Hematopoietic multipotent progenitor cell treated with erythropoietin and hydrocortisone succinate and interleukin-3 and kit ligand, for 6 days (in vitro differentiated cells): ENCODE results near the gene PCNX3.
A peak's percentile ranks its signal among the peaks of the same experiment; 100 is the strongest.

Experiments
- DNase-seq: peaks from one replicate; pipeline ENCODE4 v3.0.0-alpha.2; 2015

The PCNX3 gene

DNA sequence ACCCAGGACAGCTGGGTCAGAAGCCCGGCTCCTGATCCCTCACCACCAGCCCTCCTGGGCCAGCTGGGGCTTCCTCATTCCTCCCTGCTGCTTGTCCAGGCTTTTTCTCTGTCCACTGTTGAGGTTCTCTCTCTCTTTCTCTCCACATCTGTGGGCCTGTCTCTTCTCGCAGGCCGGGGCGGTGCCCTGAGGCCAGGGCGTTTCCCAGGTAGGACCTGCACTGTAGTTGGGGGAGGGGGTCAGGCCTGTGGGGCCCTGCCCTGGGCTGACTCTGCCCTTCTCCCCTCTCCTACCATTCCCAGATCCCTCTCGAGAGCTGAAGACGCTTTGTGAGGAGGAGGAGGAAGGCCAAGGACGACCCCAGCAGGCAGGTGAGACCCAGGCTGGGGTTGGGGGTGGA is 34.8 kb upstream of the PCNX3 start:
- no peak for DNase-seq

DNA sequence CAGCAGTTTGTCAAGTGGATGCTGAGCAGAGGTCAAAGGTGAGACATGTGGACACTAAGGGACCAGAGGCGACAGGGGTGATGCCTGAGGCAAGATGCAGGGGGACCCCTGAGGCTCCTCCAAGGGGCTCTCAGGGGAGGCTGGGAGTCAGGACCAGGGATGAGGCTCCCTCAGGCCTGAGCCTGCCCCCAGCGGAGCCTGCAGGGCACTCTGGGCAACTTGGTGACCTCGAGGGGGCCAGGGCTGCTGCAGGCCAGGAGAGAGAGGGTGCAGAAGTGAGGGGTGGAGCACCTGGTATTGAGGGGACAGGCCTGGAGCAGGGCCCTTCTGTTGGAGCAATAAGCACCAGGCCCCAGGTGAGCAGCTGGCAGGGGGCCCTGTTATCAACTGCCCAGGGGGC is 33.6 kb upstream of the PCNX3 start:
- no peak for DNase-seq

GRCh38 chr11:65583589-65583988 is 32.0 kb upstream of the PCNX3 start:
- DNase-seq, result no peak

DNA sequence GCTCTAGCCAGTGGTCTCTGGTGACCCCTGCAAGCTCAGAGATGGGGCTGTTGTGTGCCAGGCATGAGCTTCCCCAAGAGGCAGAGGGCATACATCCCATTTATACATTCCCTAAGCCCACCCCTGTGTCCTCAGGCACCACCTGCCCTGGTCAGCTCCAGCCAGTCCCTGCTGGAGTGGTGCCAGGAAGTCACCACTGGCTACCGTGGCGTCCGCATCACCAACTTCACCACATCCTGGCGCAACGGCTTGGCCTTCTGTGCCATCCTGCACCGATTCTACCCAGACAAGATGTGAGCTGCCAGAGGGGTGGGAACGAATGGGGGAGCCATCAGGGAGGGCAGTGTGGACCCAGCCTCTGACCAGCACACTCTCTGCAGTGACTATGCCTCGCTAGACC is 31.5 kb upstream of the PCNX3 start:
- no peak for DNase-seq

DNA sequence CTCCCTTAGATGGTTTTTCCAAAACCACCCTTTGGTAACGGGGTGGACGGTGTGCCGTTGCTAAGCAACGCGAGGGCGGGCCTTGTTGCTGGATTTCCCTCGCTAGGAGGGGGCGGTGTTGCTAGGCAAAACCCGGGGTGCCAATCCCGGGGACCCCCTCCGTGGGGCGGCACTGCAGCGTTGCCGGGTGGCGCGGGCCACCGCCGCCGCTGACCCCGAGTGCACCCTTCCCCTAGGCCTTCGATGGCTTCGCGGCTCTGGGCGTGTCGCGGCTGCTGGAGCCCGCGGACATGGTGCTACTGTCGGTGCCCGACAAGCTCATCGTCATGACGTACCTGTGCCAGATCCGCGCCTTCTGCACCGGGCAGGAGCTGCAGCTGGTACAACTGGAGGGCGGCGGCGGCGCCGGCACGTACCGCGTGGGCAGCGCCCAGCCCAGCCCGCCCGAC is 30.8 kb upstream of the PCNX3 start:
- no peak for DNase-seq

- DNase-seq, result no peak
Observed at GRCh38 chr11:65585396-65586246, 30.0 kb upstream of the PCNX3 start.

GRCh38 chr11:65586247-65586630 is 29.3 kb upstream of the PCNX3 start:
- DNase-seq, result no peak

- DNase-seq, result peak; percentile 52
Observed at GRCh38 chr11:65586676-65587075, 28.9 kb upstream of the PCNX3 start.

DNA sequence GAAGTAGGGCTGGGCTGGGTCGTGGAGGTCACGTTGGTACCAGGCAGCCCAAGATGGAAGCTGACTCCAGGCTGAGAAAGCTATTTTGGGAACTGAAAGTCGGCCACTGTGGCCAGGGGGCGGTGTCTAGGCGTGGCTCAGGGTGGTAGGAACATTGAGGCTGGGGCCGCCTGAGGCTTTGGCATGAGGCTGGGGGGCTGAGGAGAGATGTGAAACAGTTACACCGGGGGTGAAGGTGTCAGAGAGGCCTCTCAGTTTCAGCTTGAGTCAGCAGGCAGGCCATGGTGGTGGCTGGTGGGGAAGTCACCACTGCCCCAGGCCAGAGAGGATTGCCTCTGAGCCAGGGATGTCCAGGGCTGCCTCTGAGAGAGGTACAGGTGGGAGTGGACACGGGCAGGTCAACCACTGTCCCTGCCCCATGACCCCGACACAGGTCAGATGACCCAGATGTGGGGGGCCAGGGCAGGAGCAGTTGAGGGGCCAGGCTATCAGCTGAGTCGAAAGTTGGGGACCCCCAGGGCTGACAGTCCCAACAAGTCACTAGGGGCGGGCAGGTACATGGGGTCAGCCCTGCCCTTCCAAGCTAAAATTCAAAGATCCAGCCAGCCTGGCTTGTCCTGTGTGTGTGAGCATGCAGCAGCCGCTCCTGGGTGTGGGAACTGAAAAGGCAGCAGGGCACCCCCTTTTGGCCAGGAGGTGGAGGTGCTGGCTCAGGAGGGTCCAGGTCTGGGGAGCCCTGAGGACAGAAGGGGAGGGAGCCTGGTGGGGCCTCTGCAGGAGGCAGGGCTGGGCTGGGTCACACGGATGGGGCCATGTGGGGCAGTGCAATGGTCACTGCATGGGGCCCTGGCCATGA is 27.1 kb upstream of the PCNX3 start:
- DNase-seq, result peak; percentile 90

DNA sequence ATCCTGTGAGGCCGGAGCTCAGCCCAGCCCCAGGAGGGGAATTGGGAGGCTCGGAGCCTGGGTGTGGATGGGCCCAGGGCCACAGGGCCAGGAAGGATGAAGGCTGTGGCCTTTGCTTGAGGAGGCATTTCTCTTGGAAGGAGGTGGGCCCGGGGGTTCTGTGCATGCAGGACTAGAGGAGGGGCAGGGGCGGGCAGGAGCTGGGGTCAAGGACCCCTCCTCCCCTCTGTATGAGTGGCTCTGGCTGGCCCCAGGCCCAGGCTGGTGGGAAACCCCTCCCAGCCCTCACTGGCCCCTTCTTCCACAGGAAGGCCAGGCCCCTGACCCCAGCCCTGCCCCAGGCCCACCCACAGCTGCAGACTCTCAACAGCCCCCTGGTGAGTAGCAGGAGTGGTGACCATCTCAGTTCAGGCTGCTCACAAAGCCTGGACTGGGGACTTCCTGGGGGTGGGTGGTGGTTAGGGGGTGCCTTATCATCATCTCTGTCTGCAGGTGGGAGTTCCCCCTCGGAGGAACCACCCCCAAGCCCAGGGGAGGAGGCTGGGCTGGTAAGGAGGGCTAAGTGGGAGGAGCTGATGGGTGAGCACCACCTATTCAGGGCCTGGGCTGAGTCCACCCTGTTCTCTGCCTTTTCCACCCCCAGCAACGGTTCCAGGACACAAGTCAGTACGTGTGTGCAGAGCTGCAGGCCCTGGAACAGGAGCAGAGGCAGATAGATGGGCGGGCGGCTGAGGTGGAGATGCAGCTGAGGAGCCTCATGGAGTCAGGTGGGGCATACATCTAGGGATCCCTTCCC is 25.9 kb upstream of the PCNX3 start:
- peak; percentile 89 for DNase-seq

DNA sequence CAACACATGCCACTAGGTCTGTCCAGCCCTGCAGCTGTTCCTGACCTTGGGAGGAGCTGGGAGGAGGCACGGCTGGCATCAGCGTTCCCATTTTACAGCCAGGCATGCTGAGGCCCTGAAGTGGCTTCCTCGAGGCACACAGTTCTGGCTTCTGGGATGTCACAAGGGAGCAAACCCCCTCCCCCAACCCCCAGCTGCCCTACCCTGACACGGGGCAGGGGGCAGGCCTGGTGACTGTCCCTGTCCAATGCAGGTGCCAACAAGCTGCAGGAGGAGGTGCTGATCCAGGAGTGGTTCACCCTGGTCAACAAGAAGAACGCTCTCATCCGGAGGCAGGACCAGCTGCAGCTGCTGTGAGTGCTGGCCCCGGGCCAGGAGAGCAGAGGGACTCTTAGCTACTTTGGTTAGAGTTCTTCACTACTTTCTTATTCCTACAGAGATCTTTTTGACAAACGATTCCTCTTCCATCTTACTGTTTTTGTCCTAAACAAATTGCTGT is 25.3 kb upstream of the PCNX3 start:
- DNase-seq, result no peak

GRCh38 chr11:65591939-65592857 is 23.4 kb upstream of the PCNX3 start:
- DNase-seq, result no peak

DNA sequence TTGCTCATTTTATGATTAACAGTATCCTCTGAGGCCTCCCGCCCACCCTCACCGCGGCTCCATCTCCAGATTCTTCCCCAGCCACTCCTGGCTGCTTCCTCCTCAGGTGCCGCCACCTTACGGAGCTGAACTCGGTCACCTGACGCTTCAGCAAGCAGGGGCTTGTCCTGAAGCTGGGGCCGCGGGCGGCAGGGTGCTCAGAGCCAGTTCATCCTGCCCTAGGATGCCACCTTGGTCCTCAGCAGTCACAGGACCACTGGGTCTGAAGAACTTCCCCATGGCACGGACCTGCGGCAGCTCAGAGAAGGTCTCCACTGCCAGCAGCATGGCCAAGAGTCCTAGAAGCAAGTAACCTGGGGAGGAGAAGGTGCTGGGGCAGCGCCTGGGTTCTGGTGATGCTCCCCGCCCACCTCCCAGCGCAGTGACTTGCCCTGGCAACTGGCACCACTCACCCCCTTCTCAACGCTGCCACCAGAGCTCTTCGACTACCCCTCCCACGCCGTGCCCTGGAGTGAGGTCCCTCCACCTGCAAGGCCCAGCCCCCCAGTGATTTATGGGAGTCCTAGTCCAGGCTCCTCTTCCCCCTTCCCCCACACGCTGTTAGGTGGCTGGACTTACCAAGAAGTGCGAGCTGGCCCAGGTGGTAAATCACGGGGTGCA is 22.6 kb upstream of the PCNX3 start:
- DNase-seq, result no peak

GRCh38 chr11:65593518-65594414 is 21.8 kb upstream of the PCNX3 start:
- peak; percentile 75 for DNase-seq

DNA sequence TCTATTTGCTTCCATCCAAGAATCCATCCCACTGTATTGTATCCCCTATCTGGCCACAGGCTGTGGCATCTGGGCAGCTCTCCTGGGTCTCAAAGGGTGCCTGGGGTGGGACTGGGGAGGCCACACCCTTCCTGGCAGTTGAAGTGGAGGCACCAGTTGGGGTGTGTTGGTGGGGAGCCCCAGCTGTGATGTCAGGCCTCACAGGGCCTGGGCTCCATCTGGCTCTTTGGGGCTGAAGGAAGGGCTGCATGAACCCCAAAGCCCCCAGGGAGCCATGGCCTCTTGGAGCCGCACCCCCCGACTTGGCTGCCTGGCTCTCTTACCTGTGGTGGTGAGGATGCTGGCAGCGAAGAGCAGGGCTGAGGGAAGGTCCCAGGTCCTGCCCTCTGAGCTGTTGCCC is 20.4 kb upstream of the PCNX3 start:
- peak; percentile 75 for DNase-seq

GRCh38 chr11:65595543-65596281 is 19.9 kb upstream of the PCNX3 start, which contains the start of gene KCNK7:
TSS of gene KCNK7 (minus strand) at chr11:65595800. CDS start at chr11:65595772, 28 bp downstream.
- DNase-seq, result peak; percentile 65

DNA sequence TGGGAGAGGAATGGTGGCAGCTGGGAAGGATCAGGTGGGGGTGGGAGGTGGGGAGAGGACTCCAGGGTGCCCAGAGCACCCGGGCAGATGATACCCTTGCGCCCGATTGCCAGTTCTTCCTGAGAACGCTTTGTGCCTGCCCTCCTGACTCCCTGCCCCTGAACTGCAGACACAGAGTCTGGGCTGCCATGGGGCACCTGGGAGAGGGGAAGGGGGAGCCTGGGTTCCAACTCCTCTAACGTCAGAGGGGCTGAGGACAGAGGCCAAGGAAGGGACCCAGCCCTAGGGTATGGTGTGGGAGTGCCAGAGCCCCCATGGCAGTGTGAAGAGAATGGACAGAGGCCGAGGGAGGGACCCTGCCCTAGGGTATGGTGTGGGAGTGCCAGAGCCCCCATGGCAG is 19.1 kb upstream of the PCNX3 start:
- DNase-seq, result no peak

- no peak for DNase-seq
Observed at GRCh38 chr11:65598258-65598699, 17.3 kb upstream of the PCNX3 start.
